Skin epidermis (tissue), 12 donors: ENCODE measurements around the gene LRRN4CL.
"Not testable (repeated sequence)": the region's sequence is repeated elsewhere in the genome, so short reads cannot be mapped to it uniquely, and the experiment has no call there.

ENCODE experiments used
- H3K27ac ChIP-seq, 21 experiments: fragments of 200-600 bp; sonication (generic) in 11 of 21; one replicate each; pipeline ENCODE4 v1.5.0; 2020; ENCODE audit warnings: mild to moderate bottlenecking in 3 of 21, inconsistent platforms in 2 of 21, moderate library complexity in 2 of 21
- H3K4me3 ChIP-seq, 7 experiments: fragments of 200-600 bp; sonication (generic) in 2 of 7; one replicate each; pipeline ENCODE4 v1.5.0; 2020; ENCODE audit warnings: inconsistent platforms in 2 of 7, mild to moderate bottlenecking in 2 of 7, moderate library complexity in 1 of 7

Gene LRRN4CL

GRCh38 chr11:62680825-62681240, 8.5 kb downstream of the LRRN4CL start:
- H3K4me3 ChIP-seq: no peak overlapping the region
- H3K27ac ChIP-seq: peak overlapping the region in 12 of 21 experiments; percentile 30 to 97 (median 60)

DNA sequence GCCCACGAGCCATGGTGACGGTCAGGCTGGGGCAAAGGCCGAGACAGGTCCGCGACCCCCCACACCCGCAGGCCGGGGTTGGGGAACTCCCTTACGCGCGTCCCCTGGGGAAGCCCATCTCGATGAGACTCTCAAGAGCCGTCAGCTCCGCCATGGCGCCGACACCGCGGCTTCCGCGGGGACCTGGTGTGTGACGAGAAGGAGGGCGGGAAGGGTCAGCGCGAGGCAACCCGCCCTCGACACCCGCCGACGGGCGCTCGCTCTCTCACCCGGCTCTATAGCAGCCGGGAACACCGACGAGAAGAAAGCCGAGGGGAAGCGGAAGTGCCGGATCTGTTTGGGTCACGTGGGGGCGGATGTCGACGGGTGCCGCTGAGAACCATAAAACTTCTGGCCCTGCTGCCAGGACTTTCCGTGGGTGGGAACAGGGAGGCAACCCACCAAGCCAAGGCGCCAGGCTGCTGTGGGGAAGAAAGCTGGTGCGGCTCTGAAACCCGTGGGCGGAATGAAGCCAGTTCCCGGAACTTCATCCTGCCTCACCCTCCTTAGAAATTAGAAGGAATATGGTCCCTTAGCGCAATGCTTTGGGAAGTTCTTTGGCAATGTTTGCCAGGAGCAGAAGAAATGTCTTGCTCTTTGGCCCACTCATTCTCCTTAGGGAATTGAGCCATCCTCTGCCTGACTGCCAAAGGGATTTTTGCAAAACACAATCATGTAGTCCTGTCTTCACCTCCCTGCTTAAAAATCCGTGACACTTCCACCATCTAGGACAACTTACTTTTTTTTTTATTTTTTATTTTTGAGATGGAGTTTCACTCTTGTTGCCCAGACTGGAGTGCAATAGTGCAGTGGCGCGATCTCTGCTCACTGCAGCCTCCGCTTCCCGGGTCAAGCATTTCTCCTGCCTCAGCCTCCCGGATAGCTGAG, 10.3 kb downstream of the LRRN4CL start, which contains the start of gene UBXN1:
UBXN1 (minus strand) TSS at position 304 of the 927 bp plus-strand sequence; CDS start at position 154, 150 bp downstream.
- H3K4me3 ChIP-seq: peak within 1 kb of the TSS; percentile 70 to 92 (median 85)
- peak within 1 kb of the TSS; percentile 76 to 97 (median 93) for H3K27ac ChIP-seq

GRCh38 chr11:62678433-62678769, 10.9 kb downstream of the LRRN4CL start:
- Histone ChIP-seq H3K4me3 (peak overlapping the region; percentile 70 to 92 (median 85)), H3K27ac (peak overlapping the region; percentile 76 to 97 (median 93))

DNA sequence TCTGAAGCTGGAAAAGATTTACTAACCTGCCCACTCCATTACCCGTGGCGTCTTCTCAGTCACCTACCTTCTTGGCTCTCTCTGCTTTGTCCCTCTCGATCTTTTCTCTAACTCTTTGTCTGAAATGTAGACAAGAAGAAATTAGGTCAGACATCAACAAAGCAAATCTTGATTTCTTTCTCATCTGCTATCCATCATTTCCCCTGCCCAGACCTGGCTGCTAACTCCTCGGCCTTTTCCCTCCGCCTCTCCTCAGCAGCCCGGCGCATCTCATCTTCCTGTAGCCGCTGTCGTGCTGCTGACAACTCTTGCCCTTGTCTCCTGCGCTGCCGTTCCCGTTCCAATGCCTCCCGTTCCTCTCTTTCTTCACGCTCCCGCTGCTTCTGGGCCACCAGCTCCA, 11.6 kb downstream of the LRRN4CL start:
- H3K27ac ChIP-seq: peak overlapping the region in 10 of 21 experiments; percentile 89 to 97 (median 93)
- peak overlapping the region in 3 of 7 experiments; percentile 82 to 92 (median 85) for H3K4me3 ChIP-seq

DNA sequence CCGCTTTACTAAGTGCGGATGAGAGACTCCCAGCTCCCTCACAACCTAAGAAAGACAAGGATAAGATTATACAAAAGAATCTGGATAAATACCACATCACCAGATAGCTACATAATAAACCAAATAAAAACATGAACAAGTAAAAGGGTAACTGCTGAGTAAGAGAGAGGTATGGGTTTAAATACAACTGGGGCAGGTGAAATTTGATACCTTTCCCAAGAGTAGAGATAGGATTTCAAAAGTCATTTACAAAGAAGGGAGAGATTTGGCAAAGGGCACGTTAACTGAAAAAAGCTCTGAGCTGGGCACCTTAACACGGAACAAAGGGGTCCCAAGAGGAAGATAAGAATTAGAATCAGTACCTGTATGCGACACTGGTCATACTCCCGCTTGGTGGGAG, 12.2 kb downstream of the LRRN4CL start:
- H3K4me3 ChIP-seq: no peak overlapping the region
- H3K27ac ChIP-seq: peak overlapping the region in 1 of 21 experiments; percentile 93

- no peak overlapping the region for H3K27ac ChIP-seq
- no peak overlapping the region for H3K4me3 ChIP-seq
These were observed 12.6 kb downstream of the LRRN4CL start for GRCh38 chr11:62676698-62677097.

DNA sequence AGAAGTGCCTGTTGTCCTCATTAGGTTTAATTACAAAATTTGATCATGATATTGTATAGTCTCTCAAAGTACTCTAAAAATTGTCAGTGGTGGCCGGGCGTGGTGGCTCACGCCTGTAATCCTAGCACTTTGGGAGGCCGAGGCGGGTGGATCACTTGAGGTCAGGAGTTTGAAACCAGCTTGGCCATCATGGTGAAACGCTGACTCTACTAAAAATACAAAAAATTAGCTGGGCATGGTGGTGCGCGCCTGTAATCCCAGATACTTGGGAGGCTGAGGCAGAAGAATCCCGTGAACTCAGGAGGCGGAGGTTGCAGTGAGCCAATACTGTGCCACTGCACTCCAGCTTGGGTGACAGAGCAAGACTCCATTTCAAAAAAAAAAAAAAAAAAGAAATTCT, 13.9 kb downstream of the LRRN4CL start:
- H3K27ac ChIP-seq, H3K4me3 ChIP-seq: not testable (repeated sequence)

GRCh38 chr11:62673196-62673525, 16.2 kb downstream of the LRRN4CL start:
- Histone ChIP-seq H3K27ac (peak overlapping the region in 8 of 21 experiments; percentile 22 to 94 (median 87)), H3K4me3 (peak overlapping the region in 1 of 7 experiments; percentile 82)

DNA sequence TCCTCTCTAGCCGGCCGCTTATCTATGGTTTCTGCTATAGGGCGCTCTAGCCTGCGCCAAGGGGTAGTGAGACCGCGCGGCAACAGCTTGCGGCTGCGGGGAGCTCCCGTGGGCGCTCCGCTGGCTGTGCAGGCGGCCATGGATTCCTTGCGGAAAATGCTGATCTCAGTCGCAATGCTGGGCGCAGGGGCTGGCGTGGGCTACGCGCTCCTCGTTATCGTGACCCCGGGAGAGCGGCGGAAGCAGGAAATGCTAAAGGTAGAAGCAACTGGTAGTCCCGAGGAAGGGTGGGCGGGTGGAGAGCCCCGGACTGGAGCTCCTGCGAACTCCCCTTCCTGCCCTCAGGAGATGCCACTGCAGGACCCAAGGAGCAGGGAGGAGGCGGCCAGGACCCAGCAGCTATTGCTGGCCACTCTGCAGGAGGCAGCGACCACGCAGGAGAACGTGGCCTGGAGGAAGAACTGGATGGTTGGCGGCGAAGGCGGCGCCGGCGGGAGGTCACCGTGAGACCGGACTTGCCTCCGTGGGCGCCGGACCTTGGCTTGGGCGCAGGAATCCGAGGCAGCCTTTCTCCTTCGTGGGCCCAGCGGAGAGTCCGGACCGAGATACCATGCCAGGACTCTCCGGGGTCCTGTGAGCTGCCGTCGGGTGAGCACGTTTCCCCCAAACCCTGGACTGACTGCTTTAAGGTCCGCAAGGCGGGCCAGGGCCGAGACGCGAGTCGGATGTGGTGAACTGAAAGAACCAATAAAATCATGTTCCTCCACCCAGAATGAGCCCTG, 17.5 kb downstream of the LRRN4CL start, which contains the start of the genes LBHD1 and UQCC3:
LBHD1 (minus strand) TSS at position 660 of the 782 bp plus-strand sequence. CDS start 2,236 bp downstream, outside the sequence.
UQCC3 (plus strand) TSS at position 66 of the 782 bp plus-strand sequence; CDS start at position 139, 73 bp downstream.
- Histone ChIP-seq H3K27ac (peak within 1 kb of the TSS; percentile 47 to 98 (median 89)), H3K4me3 (peak within 1 kb of the TSS; percentile 47 to 85 (median 74))

DNA sequence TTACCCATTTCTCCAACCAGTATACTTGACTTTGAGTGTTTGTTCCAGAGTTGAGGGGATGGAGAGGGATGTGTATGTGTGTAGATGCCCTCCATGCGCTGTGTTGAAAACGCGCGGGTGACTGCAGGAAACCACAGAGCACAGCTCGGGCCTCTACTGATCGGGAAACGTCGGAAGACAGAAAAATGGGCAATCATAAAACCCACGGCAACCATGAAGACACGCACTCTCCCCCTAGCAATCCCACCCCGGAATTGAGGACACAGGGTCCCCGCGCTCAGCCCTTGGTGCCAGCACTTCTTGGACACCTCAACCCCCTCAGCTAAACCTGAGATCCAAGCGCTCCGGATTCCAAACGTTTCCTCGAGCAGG, 18.1 kb downstream of the LRRN4CL start:
- peak overlapping the region; percentile 47 to 85 (median 74) for H3K4me3 ChIP-seq
- peak overlapping the region in 20 of 21 experiments; percentile 78 to 98 (median 89) for H3K27ac ChIP-seq

GRCh38 chr11:62669420-62670161, 19.7 kb downstream of the LRRN4CL start:
- H3K27ac ChIP-seq: peak overlapping the region in 6 of 21 experiments; percentile 30 to 94 (median 82)
- no peak overlapping the region for H3K4me3 ChIP-seq

- H3K27ac ChIP-seq: peak overlapping the region in 4 of 21 experiments; percentile 0 to 84 (median 10)
These were observed 21.9 kb downstream of the LRRN4CL start for GRCh38 chr11:62667460-62667859.

DNA sequence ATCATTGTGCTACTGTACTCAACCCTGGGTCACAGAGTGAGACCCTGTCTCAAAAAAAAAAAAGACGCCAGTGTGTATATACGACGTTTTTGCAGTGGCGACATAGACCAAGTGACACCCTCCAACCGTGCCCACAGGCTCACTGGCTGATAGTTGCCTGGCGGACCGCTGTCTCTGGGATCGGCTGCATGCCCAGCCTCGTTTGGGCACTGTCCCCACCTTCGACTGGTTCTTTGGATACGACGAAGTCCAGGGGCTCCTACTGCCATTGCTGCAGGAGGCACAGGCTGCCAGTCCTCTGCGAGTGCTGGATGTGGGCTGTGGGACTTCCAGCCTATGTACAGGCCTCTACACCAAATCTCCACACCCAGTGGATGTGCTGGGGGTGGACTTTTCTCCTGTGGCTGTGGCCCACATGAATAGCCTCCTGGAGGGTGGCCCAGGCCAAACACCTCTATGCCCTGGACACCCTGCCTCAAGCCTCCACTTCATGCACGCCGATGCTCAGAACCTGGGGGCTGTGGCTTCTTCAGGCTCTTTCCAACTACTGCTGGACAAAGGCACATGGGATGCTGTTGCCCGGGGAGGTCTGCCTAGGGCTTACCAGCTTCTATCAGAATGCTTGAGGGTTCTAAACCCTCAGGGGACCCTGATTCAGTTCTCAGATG, 22.9 kb downstream of the LRRN4CL start:
- peak overlapping the region; percentile 56 to 90 (median 86) for H3K4me3 ChIP-seq
- peak overlapping the region; percentile 40 to 98 (median 90) for H3K27ac ChIP-seq

More at GRCh38 chr11:62667460-62667859, 21.9 kb downstream of the LRRN4CL start:
- H3K4me3 ChIP-seq: no peak overlapping the region

- Histone ChIP-seq H3K4me3 (peak overlapping the region; percentile 56 to 90 (median 86)), H3K27ac (peak overlapping the region; percentile 40 to 98 (median 90))
These were observed 23.6 kb downstream of the LRRN4CL start for GRCh38 chr11:62665599-62666258.

- H3K4me3 ChIP-seq: peak within 1 kb of the TSS; percentile 56 to 90 (median 86)
- peak within 1 kb of the TSS; percentile 54 to 98 (median 90) for H3K27ac ChIP-seq
These were observed 24.2 kb downstream of the LRRN4CL start, which contains the start of the genes C11orf98 and CSKMT for GRCh38 chr11:62665075-62665598. C11orf98 (minus strand) TSS chr11:62665210; CDS start chr11:62665169, 41 bp downstream. CSKMT (plus strand) TSS chr11:62665312; CDS start chr11:62665880, 568 bp downstream.

DNA sequence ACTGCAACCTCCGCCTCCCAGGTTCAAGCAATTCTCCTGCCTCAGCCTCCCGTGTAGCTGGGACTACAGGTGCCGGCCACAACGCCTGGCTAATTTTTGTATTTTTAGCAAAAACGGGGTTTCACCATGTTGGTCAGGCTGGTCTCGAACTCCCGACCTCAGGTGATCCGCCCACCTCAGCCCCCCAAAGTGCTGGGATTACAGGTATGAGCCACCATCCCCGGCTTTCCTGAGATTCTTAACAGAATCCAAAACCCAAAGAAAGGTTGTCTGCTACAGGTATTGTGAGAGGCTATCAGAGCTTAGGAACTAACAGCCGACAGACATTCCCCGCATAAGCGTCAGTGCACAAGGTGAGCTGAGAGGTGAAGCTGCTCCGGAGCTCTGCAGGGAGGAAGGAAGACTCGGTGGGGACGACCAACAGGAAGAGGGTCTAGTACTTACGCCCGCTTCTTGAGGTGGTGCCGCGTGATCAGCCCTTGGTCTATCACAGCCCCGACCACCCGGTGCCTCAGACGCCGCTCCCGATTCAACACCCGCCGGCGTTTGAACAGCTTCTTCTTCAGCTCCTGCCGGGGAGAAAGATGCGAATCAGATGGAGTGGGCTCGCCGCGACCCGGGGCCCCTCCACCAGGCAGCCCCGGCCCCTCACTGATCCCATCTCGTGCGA, 24.8 kb downstream of the LRRN4CL start:
- peak overlapping the region; percentile 54 to 98 (median 90) for H3K27ac ChIP-seq
- H3K4me3 ChIP-seq: peak overlapping the region; percentile 56 to 90 (median 86)

DNA sequence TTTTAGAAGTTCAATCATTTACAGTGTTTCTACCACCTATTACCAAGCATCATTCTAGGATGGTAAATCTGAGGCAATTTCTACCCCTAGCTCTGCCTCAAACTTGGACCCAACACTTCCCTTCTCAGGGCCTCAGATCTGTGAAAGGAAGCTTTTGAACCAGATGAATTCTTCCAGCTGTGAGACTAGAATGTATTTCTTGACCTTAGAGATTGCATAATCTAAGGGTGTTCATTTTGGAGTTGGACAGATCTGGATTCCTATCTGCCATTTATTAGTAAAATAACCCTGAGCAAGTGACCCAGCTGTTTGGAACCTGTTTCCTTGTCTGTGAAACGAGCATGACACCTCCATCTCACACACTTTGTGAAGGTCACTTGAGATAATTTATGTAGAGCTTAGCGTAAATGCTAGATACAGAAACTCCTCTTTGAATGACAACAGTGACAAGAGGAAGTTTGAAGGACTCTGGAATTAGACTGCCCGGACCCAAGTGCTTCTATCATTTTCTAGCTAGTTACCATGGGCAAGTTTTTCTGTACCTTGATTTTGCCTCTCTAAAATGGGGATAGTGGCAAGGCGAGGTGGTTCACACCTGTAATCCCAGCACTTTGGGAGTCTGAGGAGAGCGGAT, 32.4 kb downstream of the LRRN4CL start:
- Histone ChIP-seq H3K4me3 (no peak overlapping the region), H3K27ac (no peak overlapping the region)
